SIG-M5 (cell line): ENCODE measurements around the gene SERPINA6.
"Not testable (repeated sequence)": the region's sequence is repeated elsewhere in the genome, so short reads cannot be mapped to it uniquely, and the experiment has no call there.

Source experiments
- DNase-seq: peaks from one replicate; lab custom pipeline; 2025; lab: John Stamatoyannopoulos, UW

Gene SERPINA6

DNA sequence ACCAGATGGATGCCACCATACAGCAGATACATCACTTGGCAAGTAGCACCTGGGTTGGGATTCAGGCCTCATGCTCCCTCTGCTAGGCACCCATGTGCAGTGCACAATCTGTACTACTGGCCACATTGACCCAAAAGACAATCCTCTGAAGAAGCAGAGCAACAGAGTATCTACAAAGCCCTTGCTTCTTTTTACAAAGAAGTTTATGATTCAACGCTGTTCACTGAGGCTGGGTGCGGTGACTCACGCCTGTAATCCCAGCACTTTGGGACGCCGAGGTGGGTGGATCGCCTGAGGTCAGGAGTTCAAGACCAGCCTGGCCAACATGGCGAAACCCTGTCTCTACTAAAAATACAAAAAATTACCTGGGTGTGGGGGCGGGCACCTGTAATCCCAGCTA, 31.1 kb upstream of the SERPINA6 start:
- not testable (repeated sequence) for DNase-seq

DNA sequence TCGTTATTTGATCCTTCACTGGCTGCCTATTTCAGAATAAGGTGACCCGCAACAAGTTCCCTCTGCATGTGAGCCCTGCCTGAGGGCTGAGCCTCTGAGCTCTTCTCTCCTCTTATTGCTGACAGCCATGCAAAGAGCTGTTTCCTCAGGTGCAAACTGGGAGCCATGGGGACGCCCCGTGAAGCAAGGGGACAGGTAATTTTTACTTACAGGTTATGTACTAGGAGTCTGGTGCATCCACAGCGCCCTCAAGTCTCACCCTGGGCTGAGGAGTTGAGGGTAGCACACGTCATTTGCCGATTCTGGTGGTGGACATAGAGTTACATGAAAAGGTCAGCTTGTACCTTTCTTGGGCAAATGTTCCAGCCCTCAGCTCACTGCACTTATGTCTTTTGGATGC, 26.1 kb upstream of the SERPINA6 start:
- no peak for DNase-seq

DNA sequence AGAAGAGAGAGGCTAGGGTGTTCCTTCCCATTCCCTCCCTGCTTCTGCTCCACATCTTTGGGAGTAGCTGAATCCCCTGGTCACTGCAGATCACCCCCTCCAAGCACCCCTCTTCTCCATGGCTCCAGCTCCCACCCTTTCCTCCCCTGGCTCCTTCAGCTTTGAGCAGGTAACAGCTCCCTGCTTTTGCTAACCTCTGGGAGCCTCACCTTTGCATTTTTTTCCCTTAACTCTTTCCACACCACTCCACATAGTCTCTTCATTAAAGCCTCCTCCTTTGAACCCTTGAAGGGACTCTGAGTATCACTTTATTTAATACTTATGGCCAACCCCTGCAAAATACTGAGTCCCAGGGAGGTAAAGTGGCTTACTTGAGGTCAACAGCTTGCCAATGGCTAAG, 25.7 kb upstream of the SERPINA6 start:
- no peak for DNase-seq

DNA sequence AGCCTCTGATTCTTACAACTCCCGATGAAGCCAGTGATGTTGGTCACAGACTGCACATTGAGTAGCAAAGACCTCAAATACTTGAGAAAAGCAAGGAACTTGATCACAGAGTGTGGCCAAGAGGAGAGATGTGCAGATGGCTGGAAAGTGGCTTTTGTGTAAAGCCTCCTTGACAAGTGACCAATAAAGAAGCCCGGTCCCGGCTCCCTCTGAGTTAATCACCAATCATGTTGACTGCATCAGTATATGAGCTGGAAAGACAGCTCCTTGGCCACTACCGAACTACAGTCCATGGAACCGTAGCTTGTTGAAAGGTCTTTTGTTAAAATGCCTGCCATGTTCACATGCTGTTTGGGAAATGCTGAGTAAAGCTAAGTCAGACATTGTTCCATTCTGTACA, 23.7 kb upstream of the SERPINA6 start:
- no peak for DNase-seq

DNA sequence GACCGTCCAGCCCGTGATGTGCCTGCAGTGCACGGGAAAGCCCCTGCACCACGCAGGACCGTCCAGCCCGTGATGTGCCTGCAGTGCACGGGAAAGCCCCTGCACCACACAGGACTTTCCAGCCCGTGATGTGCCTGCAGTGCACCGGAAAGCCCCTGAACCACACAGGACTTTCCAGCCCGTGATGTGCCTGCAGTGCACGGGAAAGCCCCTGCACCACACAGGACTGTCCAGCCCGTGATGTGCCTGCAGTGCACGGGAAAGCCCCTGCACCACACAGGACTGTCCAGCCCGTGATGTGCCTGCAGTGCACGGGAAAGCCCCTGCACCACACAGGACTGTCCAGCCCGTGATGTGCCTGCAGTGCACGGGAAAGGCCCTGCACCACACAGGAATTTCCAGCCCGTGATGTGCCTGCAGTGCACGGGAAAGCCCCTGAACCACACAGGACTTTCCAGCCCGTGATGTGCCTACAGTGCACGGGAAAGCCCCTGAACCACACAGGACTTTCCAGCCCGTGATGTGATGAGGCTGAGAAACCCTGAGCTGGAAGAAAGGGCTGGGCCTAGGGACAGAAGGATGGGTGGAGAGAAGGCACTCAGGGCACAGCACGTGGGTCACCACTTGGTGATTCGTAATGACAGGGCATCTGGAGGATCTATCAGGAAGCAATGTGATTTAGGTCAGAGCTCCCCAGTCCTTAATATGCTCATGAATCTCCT, 23.1 kb upstream of the SERPINA6 start:
- not testable (repeated sequence) for DNase-seq

DNA sequence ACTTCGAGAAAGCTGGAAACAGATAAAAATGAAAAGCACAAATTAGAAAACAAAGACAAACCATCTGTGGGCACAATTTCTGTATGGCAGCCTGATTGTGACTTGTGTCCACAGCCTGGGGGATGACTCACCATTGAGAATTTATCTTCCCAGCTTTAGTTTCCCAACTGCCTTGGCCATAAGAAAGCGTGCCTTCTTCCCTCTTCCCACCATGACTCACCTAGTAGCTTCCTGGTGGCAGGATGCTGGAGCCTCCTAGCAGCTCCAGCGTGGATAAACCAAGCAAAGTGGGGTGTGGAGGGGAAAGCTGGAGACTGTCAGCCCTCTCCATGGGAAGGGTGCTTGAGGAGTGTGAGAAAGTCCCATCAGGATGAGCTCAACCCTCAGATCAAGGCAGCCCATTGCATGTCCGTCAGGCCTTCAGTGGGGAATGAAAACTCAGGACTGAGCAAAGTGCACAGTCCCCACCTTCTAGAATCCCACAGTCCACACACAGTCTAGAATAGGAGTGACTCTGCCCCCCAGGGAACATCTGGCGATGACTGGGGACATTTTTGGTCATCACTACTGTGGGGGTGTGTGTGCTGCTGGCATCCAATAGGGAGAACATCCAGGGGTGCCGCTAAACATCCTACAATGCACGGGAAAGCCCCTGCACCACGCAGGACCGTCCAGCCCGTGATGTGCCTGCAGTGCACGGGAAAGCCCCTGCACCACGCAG, 22.4 kb upstream of the SERPINA6 start:
- DNase-seq = no peak

DNA sequence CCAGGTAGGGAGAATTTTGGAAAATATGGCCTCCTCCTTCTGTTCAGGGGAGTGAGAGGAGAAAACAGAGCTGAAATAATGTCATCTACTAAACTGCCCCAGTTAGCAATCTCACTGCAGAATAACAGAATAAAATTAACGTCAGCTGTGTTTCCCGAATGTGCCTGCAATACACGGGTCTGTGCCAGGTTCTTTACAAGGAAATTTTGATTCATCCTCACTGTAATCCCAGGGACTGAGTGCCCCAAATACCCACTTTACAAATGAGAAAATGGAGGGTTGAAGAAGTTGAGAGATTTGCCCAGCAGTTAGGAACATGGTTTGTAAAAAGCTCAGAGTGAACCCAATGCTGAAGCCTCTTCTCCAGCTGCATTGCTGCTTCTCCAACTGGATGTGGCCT, 21.3 kb upstream of the SERPINA6 start:
- no peak for DNase-seq

DNA sequence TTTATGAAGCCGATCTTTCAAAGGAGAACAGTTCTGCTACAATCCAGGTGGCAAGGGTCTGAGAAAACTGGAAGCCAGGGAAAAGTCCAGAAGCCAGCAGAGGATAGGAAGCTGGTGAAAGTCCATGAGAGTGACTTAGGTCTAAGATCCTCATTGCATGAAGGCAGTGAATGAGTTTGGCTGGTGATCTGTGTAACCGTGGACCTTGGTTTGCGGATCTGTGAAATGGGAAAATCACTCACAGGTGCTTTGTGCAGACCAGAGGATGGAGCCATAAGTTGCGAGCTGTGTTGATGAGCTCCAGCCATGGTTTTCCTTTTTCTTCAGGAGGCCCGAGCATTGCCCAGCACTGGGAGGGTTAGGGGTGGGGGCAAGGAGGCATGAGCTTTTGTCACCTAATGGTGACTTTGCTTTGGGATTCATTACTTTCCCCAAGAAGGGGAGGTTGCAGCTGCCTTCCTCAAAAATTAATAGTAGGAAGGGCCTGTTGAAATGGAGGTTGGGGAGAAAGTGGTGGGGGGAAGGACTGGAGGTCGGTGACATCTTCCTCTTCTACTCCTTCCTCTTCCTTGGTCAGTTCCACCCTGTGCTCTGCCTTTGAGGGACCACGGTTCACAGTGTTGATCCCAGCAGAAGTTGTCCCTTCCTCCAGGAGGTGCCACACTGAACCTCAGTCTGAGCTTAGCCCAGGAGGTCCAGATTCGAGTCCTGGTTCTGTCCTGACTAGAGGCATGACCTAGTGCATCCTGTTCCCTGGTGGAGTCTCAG, 20.3 kb upstream of the SERPINA6 start:
- DNase-seq = no peak

DNA sequence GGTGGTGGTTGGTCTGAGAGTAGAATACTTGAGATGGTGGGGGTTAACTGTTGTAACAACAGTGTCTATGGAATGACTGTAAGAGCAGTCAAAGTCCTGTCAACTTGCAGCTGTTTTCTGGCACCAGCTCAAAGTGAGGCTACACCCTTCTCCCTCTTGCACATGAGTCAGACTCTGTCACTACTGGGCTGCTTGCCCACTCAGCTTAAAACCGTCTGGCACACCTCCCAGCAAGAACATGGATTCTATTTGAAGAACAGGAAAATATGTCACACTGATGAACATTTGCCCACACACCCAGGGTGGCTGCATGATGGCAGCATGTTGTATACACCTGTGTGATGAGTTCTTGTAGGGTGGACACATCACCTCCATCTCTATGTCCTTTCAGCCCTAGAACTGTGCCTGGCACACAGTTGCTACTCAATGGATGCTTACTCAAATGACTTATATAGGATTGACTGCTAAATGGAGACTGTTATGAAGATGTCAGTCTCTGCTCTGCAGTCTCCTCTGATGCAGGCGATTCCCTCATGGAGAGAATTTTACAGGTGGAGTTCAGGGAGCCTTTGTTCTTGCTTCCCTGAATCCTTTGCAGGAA, 19.3 kb upstream of the SERPINA6 start:
- DNase-seq = no peak

DNA sequence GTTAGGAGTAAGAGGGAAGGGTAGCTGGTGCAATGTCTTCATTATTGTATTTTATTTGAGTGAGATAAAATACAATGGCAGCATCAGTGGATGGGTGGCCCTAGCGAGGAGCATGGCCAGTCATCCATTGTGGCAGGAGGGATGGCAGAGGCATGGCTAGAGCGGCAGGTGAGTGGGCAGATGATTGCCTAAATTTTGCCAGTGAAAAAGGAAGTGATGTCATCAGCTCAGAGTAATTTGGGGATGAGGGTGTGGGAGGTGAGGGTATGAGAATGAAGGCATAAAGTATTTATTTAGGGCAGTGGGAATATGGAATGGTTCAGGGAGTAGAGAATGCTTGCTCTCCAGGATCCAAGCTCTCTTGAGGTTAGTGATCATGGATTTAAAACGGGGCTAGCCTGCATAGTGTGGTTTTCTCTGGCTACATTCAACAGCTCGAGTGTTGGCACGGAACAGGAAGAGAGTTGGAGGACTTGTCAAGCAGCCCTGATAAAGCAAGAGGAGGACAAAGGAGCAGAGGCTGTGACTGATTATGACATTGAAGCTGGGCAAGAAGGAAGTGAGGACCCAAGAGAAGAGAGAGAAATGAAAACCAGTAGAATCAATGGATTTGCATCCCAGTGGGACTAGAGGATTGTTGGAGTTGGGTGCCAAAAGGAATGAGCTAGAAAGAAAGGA, 18.7 kb upstream of the SERPINA6 start:
- no peak for DNase-seq

DNA sequence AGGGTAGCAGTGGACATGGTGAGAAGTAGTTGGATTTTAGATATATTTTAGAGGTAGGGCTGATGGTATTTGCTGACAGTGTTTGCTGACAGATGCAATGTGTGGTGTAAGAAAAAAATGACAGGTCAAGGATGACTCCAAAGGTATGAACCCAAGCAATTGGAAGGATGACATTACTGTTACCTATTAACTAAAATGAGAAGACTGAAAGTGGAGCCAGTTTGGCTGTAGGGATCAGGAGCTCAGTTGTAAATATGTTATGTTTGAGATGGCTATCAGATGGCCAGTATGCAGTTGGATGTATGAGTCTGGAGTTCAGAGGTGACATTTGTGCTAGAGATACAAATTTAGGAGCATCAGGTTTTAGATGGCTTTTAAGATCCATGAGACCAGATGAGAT, 17.4 kb upstream of the SERPINA6 start:
- DNase-seq = no peak

DNA sequence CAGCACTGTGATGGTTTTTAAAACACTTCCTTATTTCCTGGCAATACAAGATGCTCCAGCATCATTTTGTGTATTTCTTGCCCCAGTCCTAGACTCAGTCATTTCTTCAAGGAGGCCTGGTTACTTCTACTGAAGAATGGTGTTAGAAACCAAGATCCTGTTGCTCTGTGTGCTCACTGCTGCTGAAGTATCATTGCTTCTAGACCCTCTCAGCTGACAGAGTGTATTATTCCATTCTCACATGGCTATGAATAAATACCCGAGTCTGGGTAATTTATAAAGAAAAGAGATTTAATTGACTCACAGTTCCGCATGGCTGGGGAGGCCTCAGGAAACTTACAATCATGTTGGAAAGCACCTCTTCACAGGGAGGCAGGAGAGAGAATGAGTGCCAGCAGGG, 14.9 kb upstream of the SERPINA6 start:
- no peak for DNase-seq

DNA sequence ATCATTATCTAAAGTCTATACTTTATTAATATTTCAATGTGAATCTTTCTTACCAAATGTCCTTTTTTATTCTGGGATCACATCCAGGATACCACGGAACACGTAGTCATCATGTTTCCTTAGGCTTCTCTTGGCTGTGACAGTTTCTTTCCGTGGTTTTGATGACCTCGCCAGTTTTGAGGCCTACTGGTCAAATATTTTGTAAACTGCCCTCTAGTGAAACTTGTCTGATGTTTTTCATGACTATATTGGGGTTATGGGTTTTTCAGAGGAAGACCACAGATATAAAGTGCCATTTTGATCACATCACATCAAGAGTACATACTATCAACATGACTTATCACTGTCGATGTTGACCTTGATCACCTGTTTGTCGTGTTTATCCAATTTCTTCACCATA, 14.1 kb upstream of the SERPINA6 start:
- DNase-seq = no peak

DNA sequence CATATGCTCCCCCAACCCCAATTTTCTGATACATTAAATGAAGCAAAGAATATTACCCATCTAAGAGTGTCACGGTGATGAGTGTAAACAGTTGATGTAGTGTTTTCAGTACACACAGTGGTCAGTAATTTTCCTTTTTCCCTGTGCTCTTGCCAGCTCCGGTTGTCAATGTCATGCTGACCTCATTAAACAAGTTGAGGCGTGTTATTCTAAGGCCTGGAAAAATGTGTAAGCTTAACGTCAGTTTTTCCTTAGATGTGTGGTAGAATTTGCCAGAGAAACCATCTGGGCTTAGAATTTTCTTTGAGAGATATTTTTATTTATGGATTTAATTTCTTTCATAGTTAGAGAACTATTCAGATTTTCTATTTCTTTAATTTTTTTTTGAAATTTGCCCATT, 11.7 kb upstream of the SERPINA6 start:
- DNase-seq = no peak

DNA sequence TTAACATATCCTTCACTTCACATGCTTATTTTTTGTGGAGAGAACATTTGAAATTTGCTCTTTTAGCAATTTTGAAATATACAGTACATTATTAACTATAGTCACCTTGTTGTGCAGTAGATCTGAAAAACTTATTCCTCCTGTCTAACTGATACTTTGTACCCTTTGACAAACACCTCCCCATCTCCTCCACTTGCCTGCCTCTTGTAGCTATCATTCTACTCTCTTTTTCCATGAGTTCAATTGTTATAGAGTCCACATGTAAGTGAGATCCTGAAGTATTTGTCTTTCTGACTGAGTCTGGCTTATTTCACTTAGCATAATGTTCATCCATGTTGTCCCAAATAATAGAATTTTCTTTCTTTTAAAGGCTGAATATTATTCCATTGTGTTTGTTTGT, 9.5 kb upstream of the SERPINA6 start:
- DNase-seq = no peak

DNA sequence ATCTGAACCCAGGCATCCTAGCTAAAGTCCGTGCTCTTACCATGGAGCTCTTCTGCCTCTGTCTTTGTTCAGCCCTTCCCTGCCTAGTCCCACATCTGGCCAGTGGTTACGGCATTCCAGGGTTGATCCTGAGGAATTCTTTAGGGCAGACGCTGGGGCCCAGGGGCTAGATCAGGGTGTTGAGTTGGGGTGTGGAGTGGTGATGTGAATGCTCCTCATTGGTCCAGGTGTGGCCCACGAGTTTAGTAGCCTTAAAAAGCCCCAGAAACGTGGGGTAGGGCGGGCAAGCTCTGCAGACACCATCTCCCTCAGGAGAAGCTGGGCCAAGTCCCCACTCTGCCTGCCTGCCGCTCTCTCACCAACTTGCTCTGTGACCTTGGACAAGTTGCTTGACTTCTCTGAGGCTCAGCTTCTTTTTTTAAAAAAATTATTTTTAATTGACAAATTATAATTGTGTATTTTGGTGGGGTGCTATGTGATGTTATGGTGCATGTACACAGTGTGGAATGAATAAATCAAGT, 9.0 kb upstream of the SERPINA6 start:
- DNase-seq = no peak

DNA sequence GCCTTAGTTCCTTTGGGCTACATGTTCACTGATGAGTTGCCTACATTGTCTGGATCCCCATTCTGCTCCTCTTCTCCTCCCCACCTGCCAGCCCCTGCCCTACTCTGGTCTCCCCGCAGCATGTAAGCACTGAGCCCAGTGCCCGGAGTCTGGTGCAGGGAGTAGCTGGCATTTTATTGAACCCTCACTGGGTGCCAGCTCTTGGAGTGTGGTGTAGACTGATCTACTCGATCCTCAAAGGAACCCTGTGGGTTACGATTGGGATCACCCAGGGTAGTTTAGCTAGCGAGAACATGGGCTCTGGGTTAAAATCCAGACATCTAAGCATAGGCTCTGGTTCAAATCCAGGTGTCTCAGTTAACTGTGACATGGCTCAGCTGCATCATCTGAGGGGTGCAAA, 8.3 kb upstream of the SERPINA6 start:
- DNase-seq = no peak

DNA sequence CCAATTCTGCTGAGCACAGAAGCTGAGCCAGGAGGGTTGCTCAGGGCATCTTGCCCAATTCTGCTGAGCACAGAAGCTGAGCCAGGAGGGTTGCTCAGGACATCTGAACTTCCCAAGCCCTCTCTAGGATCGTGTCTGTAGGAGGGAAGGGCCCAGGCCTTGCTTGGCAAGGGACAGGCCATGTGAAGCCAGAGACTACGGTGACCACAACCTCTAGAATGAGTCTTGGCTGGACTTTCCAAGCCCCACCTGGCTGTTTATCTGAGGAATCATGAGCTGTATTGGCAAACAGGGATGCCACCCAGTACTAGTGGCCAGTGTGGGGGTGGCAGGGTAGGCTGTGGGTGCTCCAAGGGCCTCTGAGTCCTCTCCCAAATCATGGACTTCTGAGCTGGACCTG, 7.7 kb upstream of the SERPINA6 start:
- no peak for DNase-seq

DNA sequence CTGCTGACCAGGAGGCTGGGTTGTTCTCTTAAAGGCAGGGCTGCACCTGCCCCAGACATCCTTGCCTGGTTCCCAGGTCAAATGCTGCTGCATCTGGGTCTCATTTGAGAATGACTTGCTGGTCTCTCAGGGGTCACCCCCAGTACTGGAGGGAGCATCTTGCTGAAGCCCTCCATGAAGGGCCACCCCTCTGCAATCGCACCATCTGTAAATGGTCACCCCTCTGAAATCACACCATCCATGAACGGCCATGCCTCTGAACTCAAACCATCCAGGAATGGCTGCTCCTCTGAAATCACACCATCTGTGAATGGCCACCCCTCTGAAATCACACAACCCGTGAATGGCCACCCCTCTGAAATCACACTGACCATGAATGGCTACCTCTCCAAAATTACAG, 7.3 kb upstream of the SERPINA6 start:
- DNase-seq = no peak

DNA sequence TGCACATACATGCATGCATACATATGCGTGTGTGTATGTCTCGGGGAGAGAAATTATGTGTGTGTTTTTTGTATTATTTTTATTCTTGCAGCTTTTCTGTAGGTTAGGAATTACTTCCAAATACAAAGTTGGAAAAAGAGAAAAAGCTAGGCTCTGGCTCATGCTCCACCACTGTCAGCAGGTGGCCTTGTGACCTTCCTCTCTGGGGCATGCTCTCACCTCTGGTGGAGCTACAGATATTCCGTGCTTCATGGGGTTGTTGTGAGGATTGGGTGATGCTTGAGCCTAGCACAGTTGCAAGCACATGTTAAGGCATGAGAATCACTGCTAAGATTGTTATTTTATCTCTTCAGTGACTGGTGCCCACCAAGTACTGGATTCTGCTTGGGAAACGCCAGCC, 6.7 kb upstream of the SERPINA6 start:
- no peak for DNase-seq

DNA sequence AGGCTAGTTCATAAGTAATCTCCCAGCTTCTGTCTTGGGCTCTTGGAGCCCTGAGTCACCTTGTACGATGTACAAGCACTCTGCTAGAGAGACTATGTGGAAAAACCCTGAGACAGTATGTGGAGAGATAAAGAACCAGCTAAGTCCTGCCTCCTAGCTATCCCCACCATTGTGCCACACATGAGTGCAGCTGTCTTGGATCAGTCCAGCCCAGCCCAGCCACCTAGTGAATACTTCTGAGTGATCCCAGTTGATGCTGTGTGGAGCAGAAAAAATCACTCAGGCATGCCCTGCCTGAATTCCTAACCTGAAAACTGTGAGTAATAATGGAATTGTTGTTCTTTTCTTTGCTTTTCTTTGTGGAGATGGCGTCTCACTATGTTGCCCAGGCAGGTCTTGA, 5.1 kb upstream of the SERPINA6 start:
- DNase-seq = no peak
